Loucy (cell line): ENCODE data around the gene SLC39A9.

Experiments used
- H2AFZ ChIP-seq: fragments of 200-600 bp; sonication (generic); 2 replicates; pipeline ENCODE4 v1.6.0; 2016; ENCODE audit warnings: antibody characterized with exemption, mild to moderate bottlenecking, low read length, moderate library complexity
- H3F3A ChIP-seq: fragments of 200-600 bp; 2 replicates; pipeline ENCODE4 v1.6.0; 2016; ENCODE audit warnings: antibody characterized with exemption, low read depth, mild to moderate bottlenecking
- H3K27me3 ChIP-seq: fragments of 200-600 bp; sonication (generic); 2 replicates; pipeline ENCODE4 v1.6.1; 2014; ENCODE audit warnings: low read length, mild to moderate bottlenecking; ENCODE audit not compliant: insufficient read depth, poor library complexity, severe bottlenecking
- H3K36me3 ChIP-seq: fragments of 200-600 bp; sonication (generic); 2 replicates; pipeline ENCODE4 v1.6.1; 2016; ENCODE audit warnings: low read length; ENCODE audit not compliant: insufficient read depth
- H3K4me1 ChIP-seq: fragments of 200-600 bp; sonication (generic); 2 replicates; pipeline ENCODE4 v1.5.1; 2014; ENCODE audit warnings: low read length, mild to moderate bottlenecking; ENCODE audit not compliant: insufficient read depth, poor library complexity, severe bottlenecking
- H3K4me2 ChIP-seq: fragments of 200-600 bp; sonication (generic); 2 replicates; pipeline ENCODE4 v1.6.0; 2014; ENCODE audit warnings: antibody characterized with exemption, low read length, low read depth, mild to moderate bottlenecking; ENCODE audit not compliant: poor library complexity, severe bottlenecking
- H3K4me3 ChIP-seq: fragments of 200-600 bp; sonication (generic); 2 replicates; pipeline ENCODE4 v1.5.1; 2014; ENCODE audit warnings: low read length, mild to moderate bottlenecking, mixed read lengths; ENCODE audit not compliant: poor library complexity, severe bottlenecking
- H3K79me2 ChIP-seq: fragments of 200-600 bp; sonication (generic); 2 replicates; pipeline ENCODE4 v1.6.1; 2014; ENCODE audit warnings: low read length; ENCODE audit not compliant: insufficient read depth
- H3K9ac ChIP-seq: fragments of 200-600 bp; sonication (generic); 2 replicates; pipeline ENCODE4 v1.6.0; 2014; ENCODE audit warnings: mild to moderate bottlenecking, low read depth, low read length, moderate library complexity; ENCODE audit not compliant: poor library complexity, severe bottlenecking
- H3K9me2 ChIP-seq: fragments of 200-600 bp; sonication (generic); replicated peaks from 2 replicates; pipeline ENCODE4 v1.6.1; 2016; ENCODE audit warnings: low read depth, low read length, mixed read lengths
- H3K9me3 ChIP-seq: fragments of 200-600 bp; sonication (generic); 2 replicates; pipeline ENCODE4 v1.6.1; 2014; ENCODE audit warnings: mild to moderate bottlenecking, antibody characterized with exemption, low read length, low read depth; ENCODE audit not compliant: insufficient read depth
- H4K20me1 ChIP-seq: fragments of 200-600 bp; sonication (generic); 2 replicates; pipeline ENCODE4 v1.6.0; 2014; ENCODE audit warnings: antibody characterized with exemption, low read length, mild to moderate bottlenecking; ENCODE audit not compliant: insufficient read depth, poor library complexity, severe bottlenecking
- CTCF ChIP-seq: fragments of 200-600 bp; sonication (generic); conservative IDR thresholded peaks from 2 replicates; pipeline ENCODE4 v1.5.1; 2014; ENCODE audit warnings: mild to moderate bottlenecking, antibody characterized with exemption, low read length
- EZH2phosphoT487 ChIP-seq: fragments of 200-600 bp; IDR thresholded peaks from 2 replicates; pipeline ENCODE4 v1.6.1; 2018; ENCODE audit warnings: antibody characterized with exemption, mild to moderate bottlenecking, moderate library complexity, borderline replicate concordance

SLC39A9 gene

GRCh38 chr14:69423279-69423678 lies 24.8 kb downstream of the SLC39A9 start:
- no peak for TF ChIP-seq EZH2phosphoT487
- TF ChIP-seq CTCF: no peak

GRCh38 chr14:69424149-69424923 lies 25.8 kb downstream of the SLC39A9 start:
- no peak overlapping the region for H3K9ac ChIP-seq
- no peak overlapping the region for H2AFZ ChIP-seq
- H3K4me1 ChIP-seq: no peaks in the 10 kb centered on the region
- H3K4me3 ChIP-seq: no peak overlapping the region
- no peak overlapping the region for H3K4me2 ChIP-seq
- peaks cover 49% of the 10 kb centered on the region; the same call in 1 of the 2 replicates for H3K36me3 ChIP-seq
- H3K27me3 ChIP-seq: no peaks in the 10 kb centered on the region
- H4K20me1 ChIP-seq: no peaks in the 10 kb centered on the region
- H3F3A ChIP-seq: no peaks in the 10 kb centered on the region
- no peak for TF ChIP-seq EZH2phosphoT487
- no peak for TF ChIP-seq CTCF
- H3K9me3 ChIP-seq: no peaks in the 10 kb centered on the region
- H3K79me2 ChIP-seq: peaks cover 12% of the 10 kb centered on the region; the same call in 1 of the 2 replicates
- no peaks in the 10 kb centered on the region for H3K9me2 ChIP-seq

More at GRCh38 chr14:69423279-69423678, 24.8 kb downstream of the SLC39A9 start:
- H3K9me3 ChIP-seq: no peaks in the 10 kb centered on the region
- H3K4me2 ChIP-seq: no peak overlapping the region
- no peaks in the 10 kb centered on the region for H3K4me1 ChIP-seq
- no peaks in the 10 kb centered on the region for H3K27me3 ChIP-seq
- no peaks in the 10 kb centered on the region for H4K20me1 ChIP-seq
- no peak overlapping the region for H3K9ac ChIP-seq
- H3K4me3 ChIP-seq: no peak overlapping the region
- H3K9me2 ChIP-seq: no peaks in the 10 kb centered on the region
- H3K36me3 ChIP-seq: peaks cover 41% of the 10 kb centered on the region; the same call in 1 of the 2 replicates
- H3F3A ChIP-seq: no peaks in the 10 kb centered on the region
- peaks cover 14% of the 10 kb centered on the region; the same call in 1 of the 2 replicates for H3K79me2 ChIP-seq
- H2AFZ ChIP-seq: no peak overlapping the region

GRCh38 chr14:69427596-69427995 lies 29.1 kb downstream of the SLC39A9 start:
- H3F3A ChIP-seq: no peaks in the 10 kb centered on the region
- peaks cover 55% of the 10 kb centered on the region; the same call in 1 of the 2 replicates for H3K36me3 ChIP-seq
- H3K9me2 ChIP-seq: no peaks in the 10 kb centered on the region
- H3K4me1 ChIP-seq: no peaks in the 10 kb centered on the region
- H3K9ac ChIP-seq: no peak overlapping the region
- TF ChIP-seq CTCF (no peak), EZH2phosphoT487 (no peak)
- no peak overlapping the region for H2AFZ ChIP-seq
- H4K20me1 ChIP-seq: no peaks in the 10 kb centered on the region
- H3K9me3 ChIP-seq: no peaks in the 10 kb centered on the region
- H3K4me2 ChIP-seq: no peak overlapping the region
- peaks cover 15% of the 10 kb centered on the region; the same call in 1 of the 2 replicates for H3K79me2 ChIP-seq
- H3K27me3 ChIP-seq: no peaks in the 10 kb centered on the region
- H3K4me3 ChIP-seq: no peak overlapping the region
